Caki2 (cell line): ENCODE measurements around the gene SLC4A7. TPM values are rescaled to one million over a fixed set of nuclear protein-coding genes. Genes with fewer than 3 reads are reported as not detected.

Experiments
- DNase-seq: peaks from one replicate; pipeline ENCODE4 v3.0.0-alpha.2; 2015; ENCODE audit warnings: low read depth
- in situ Hi-C: cut with HindIII; loops from 2 replicates; pipeline ENCODE4 v1.10.0; 2016; ENCODE audit warnings: low sequenced_read_pairs, low pct_unique_long_range_greater_than_20kb, mixed read lengths
- total RNA-seq: library from RNA; depleted of rRNA; stranded (reverse); fragments of >200 nt; shearing (Covaris generic); gene quantifications from 2 replicates; pipeline ENCODE4 v1.2.3, GENCODE V29; 2014; ENCODE audit warnings: low replicate concordance

SLC4A7 gene
- total RNA-seq, 1 experiment from 2014 or later = 13.7 TPM

GRCh38 chr3:27500035-27500434, 15.9 kb upstream of the SLC4A7 start:
- in situ Hi-C loops = no loop called here
- DNase-seq = no peak

GRCh38 chr3:27494784-27495183, 10.6 kb upstream of the SLC4A7 start:
- no peak for DNase-seq
- in situ Hi-C loops = no loop called here

GRCh38 chr3:27488821-27489220, 4.6 kb upstream of the SLC4A7 start:
- in situ Hi-C loops = no loop called here

GRCh38 chr3:27487383-27487782, 3.2 kb upstream of the SLC4A7 start:
- in situ Hi-C loops = no loop called here
- no peak for DNase-seq

More at GRCh38 chr3:27488821-27489220, 4.6 kb upstream of the SLC4A7 start:
- no peak for DNase-seq

GRCh38 chr3:27486336-27486735, 2.2 kb upstream of the SLC4A7 start:
- in situ Hi-C loops = no loop called here
- DNase-seq = no peak

GRCh38 chr3:27485866-27486265, 1.7 kb upstream of the SLC4A7 start:
- DNase-seq = no peak
- in situ Hi-C loops = no loop called here

GRCh38 chr3:27483117-27484014, 818 bp downstream of the SLC4A7 start:
- in situ Hi-C loops = no loop called here
- DNase-seq = peak; percentile 61

GRCh38 chr3:27479806-27480543, 4.2 kb downstream of the SLC4A7 start:
- no peak for DNase-seq
- in situ Hi-C loops = no loop called here

GRCh38 chr3:27471923-27472550, 12.1 kb downstream of the SLC4A7 start:
- DNase-seq = no peak
- in situ Hi-C loops = no loop called here

GRCh38 chr3:27468283-27468886, 15.8 kb downstream of the SLC4A7 start:
- DNase-seq = no peak
- in situ Hi-C loops = no loop called here

GRCh38 chr3:27467545-27467944, 16.6 kb downstream of the SLC4A7 start:
- in situ Hi-C loops = no loop called here
- peak; percentile 40 for DNase-seq

- in situ Hi-C loops = no loop called here
- DNase-seq = no peak
Measured at GRCh38 chr3:27464646-27465045, 19.5 kb downstream of the SLC4A7 start.

- in situ Hi-C loops = no loop called here
- no peak for DNase-seq
Measured at GRCh38 chr3:27462228-27462627, 22.0 kb downstream of the SLC4A7 start.

GRCh38 chr3:27458929-27459328, 25.3 kb downstream of the SLC4A7 start:
- in situ Hi-C loops = no loop called here
- DNase-seq = no peak

- no peak for DNase-seq
- in situ Hi-C loops = no loop called here
Measured at GRCh38 chr3:27456554-27456953, 27.6 kb downstream of the SLC4A7 start.

GRCh38 chr3:27454914-27455313, 29.3 kb downstream of the SLC4A7 start:
- in situ Hi-C loops = no loop called here
- DNase-seq = no peak

GRCh38 chr3:27454461-27454860, 29.7 kb downstream of the SLC4A7 start:
- in situ Hi-C loops = no loop called here
- no peak for DNase-seq

GRCh38 chr3:27452368-27453090, 31.7 kb downstream of the SLC4A7 start:
- in situ Hi-C loops = no loop called here
- DNase-seq = no peak
